ENCODE data around the gene WDSUB1. TPM values are rescaled to one million over a fixed set of nuclear protein-coding genes. Genes with fewer than 3 reads are reported as not detected.
A peak's percentile ranks its signal among the peaks of the same experiment; 100 is the strongest.

Gene WDSUB1
- total and polyA plus RNA-seq, 2 donors (not counting 3 experiments of a cell fraction or from before 2014, with no cell fraction given), result 4.0 to 4.8 TPM

DNA sequence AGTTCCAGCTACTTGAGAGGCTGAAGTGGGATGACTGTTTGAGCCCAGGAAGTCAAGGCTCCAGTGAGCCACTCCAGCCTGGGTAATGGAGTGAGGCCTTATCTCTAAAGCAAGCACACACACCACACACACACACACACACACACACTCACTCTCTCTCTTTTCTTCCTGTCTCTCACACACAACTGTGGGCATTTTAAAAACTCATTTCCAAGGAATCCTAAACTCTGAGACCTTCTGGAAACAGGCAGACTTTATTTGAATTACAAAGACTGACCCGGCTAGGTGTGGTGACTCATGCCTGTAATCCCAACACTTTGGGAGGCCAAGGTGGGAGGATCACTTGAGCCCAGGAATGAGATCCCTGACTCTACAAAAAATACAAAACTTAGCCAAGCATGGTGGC, 21.3 kb downstream of the WDSUB1 start:
- POLR2A ChIA-PET, result no interaction called here
- intact Hi-C loops (cut with micrococcal nuclease), result no loop called here
- DNase-seq (ENCODE audit: low read depth, low spot score), result no peak

DNA sequence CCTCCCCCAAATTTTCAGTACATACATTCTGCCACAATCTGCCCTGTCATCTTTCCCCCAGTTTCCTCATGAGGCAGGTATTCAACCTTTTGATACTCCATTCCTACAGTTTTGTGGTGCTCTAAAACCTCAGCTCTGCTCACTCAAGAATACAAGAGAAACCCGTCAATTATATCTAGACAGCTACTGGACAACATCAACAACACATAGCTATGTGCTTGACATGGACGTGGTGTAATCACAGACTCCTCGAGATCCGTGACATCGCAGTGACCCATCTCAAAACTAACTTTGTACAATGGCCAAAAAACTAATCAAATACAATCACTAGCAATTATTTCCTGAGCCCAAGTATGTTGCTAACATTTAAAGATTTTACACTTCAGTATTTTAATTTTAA, 23.6 kb downstream of the WDSUB1 start:
- H3K9ac ChIP-seq (replicated peaks; ENCODE audit: extremely low read depth, insufficient read depth, low read length), result no peak overlapping the region
- H3K4me2 ChIP-seq (ENCODE audit: insufficient read depth, low read length), result no peak overlapping the region
- H3K36me3 ChIP-seq (ENCODE audit: control insufficient read depth in 2 of 2, extremely low read depth in 1 of 2, insufficient read depth in 2 of 2, low read length in 2 of 2), result no peaks in the 10 kb centered on the region
- intact Hi-C loops (cut with micrococcal nuclease) (no loop called here), dilution Hi-C loops (cut with MboI; ENCODE audit: extremely low pct_ligation_motif_present, low sequenced_read_pairs) (no loop called here)
- H3K79me2 ChIP-seq (ENCODE audit: control insufficient read depth, insufficient read depth, low read length), result no peaks in the 10 kb centered on the region
- ChIA-PET CTCF (interaction anchor here (0.9 kb wide), 1 partner anchor 13 kb away, joined by 3 read pairs; no protein-coding TSS in a partner anchor), POLR2A (no interaction called here)
- DNase-seq (ENCODE audit: low read depth, low spot score) (no peak), FAIRE-seq (no peak)
- no peaks in the 10 kb centered on the region for H3K27me3 ChIP-seq (ENCODE audit: control insufficient read depth in 2 of 2, insufficient read depth in 2 of 2, low read length in 2 of 2)
- no peak for TF ChIP-seq POLR2A (IDR thresholded peaks at IDR 0.05; ENCODE audit: low read depth, low read length)
- TF ChIP-seq MYC (IDR thresholded peaks at IDR 0.05; ENCODE audit: low read depth, low read length), result no peak
- no peak for TF ChIP-seq POLR2AphosphoS5 (IDR thresholded peaks at IDR 0.05; ENCODE audit: insufficient read depth, low read depth, low read length)
- no peak for TF ChIP-seq FOS (IDR thresholded peaks at IDR 0.05; ENCODE audit: borderline replicate concordance, insufficient read depth, low read length)
- TF ChIP-seq, protein P1, sequence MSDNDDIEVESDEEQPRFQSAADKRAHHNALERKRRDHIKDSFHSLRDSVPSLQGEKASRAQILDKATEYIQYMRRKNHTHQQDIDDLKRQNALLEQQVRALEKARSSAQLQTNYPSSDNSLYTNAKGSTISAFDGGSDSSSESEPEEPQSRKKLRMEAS (IDR thresholded peaks at IDR 0.05; ENCODE audit: insufficient read depth, insufficient read length), result no peak
- TF ChIP-seq GATA2 (IDR thresholded peaks at IDR 0.05; ENCODE audit: insufficient read depth, insufficient read length, low read depth, low read length), result no peak
- TF ChIP-seq EZH2 (IDR thresholded peaks at IDR 0.05; ENCODE audit: borderline replicate concordance, low read depth, low read length, severe bottlenecking), result no peak
- no peak for TF ChIP-seq CTCF (IDR thresholded peaks at IDR 0.05; ENCODE audit: extremely low read depth in 1 of 2, insufficient read depth in 1 of 2, low read depth in 1 of 2, low read length in 2 of 2)
- no peak for TF ChIP-seq JUN (IDR thresholded peaks at IDR 0.05; ENCODE audit: borderline replicate concordance, insufficient read depth, insufficient read length, low read depth)
- no TSS peak for BruUV-seq (replicated peaks)
- no peaks in the 10 kb centered on the region for H3K9me3 ChIP-seq (replicated peaks; ENCODE audit: control insufficient read depth, insufficient read depth, low read length)
- H3K4me1 ChIP-seq (ENCODE audit: control insufficient read depth, extremely low read depth, insufficient read depth, low read length), result peaks cover 3% of the 10 kb centered on the region
- no peaks in the 10 kb centered on the region for H3K9me1 ChIP-seq (replicated peaks; ENCODE audit: control insufficient read depth, extremely low read depth, insufficient read depth, low read length)
- no peak overlapping the region for H2AFZ ChIP-seq (ENCODE audit: low read depth, low read length)
- no peak overlapping the region for H3K4me3 ChIP-seq (replicated peaks in 1 of 3; ENCODE audit: insufficient read depth in 1 of 3, low read depth in 1 of 3, low read length in 3 of 3)
- H3K27ac ChIP-seq (ENCODE audit: insufficient read depth, low read depth, low read length), result no peak overlapping the region
- H4K20me1 ChIP-seq (replicated peaks; ENCODE audit: control insufficient read depth, extremely low read depth, insufficient read depth, low read length), result no peaks in the 10 kb centered on the region

More for the DNA sequence above, 21.3 kb downstream of the WDSUB1 start:
- no peak overlapping the region for H3K4me2 ChIP-seq (ENCODE audit: insufficient read depth, low read length)
- CTCF ChIA-PET, result no interaction called here
- no peaks in the 10 kb centered on the region for H3K9me3 ChIP-seq (replicated peaks; ENCODE audit: control insufficient read depth, insufficient read depth, low read length)
- H3K36me3 ChIP-seq (ENCODE audit: control insufficient read depth in 2 of 2, extremely low read depth in 1 of 2, insufficient read depth in 2 of 2, low read length in 2 of 2), result no peaks in the 10 kb centered on the region
- H2AFZ ChIP-seq (ENCODE audit: low read depth, low read length), result no peak overlapping the region
- no peak overlapping the region for H3K27ac ChIP-seq (ENCODE audit: insufficient read depth, low read depth, low read length)
- H3K9me1 ChIP-seq (replicated peaks; ENCODE audit: control insufficient read depth, extremely low read depth, insufficient read depth, low read length), result no peaks in the 10 kb centered on the region
- H4K20me1 ChIP-seq (replicated peaks; ENCODE audit: control insufficient read depth, extremely low read depth, insufficient read depth, low read length), result no peaks in the 10 kb centered on the region
- H3K4me3 ChIP-seq (replicated peaks in 1 of 3; ENCODE audit: insufficient read depth in 1 of 3, low read depth in 1 of 3, low read length in 3 of 3), result no peak overlapping the region
- FAIRE-seq, result no peak
- no peaks in the 10 kb centered on the region for H3K27me3 ChIP-seq (ENCODE audit: control insufficient read depth in 2 of 2, insufficient read depth in 2 of 2, low read length in 2 of 2)
- peaks cover 7% of the 10 kb centered on the region for H3K4me1 ChIP-seq (ENCODE audit: control insufficient read depth, extremely low read depth, insufficient read depth, low read length)
- no TSS peak for BruUV-seq (replicated peaks)
- H3K79me2 ChIP-seq (ENCODE audit: control insufficient read depth, insufficient read depth, low read length), result no peaks in the 10 kb centered on the region
- dilution Hi-C loops (cut with MboI; ENCODE audit: extremely low pct_ligation_motif_present, low sequenced_read_pairs), result no loop called here
- no peak overlapping the region for H3K9ac ChIP-seq (replicated peaks; ENCODE audit: extremely low read depth, insufficient read depth, low read length)
- TF ChIP-seq MYC (IDR thresholded peaks at IDR 0.05; ENCODE audit: low read depth, low read length) (no peak), GATA2 (IDR thresholded peaks at IDR 0.05; ENCODE audit: insufficient read depth, insufficient read length, low read depth, low read length) (peak; percentile 12)
